Activated CD4-positive, alpha-beta T cell treated with anti-CD3 and anti-CD28 coated beads, Interleukin-10, Interleukin-2, amounts not matched to agents 100 ng/mL and 50 ng/mL, durations not matched to agents 16 hours and 8 hours (primary cell): ENCODE data around the gene ACCS.

Source experiments
- DNase-seq: peaks from one replicate; pipeline ENCODE4 v3.0.0-alpha.2; 2020

ACCS gene

DNA sequence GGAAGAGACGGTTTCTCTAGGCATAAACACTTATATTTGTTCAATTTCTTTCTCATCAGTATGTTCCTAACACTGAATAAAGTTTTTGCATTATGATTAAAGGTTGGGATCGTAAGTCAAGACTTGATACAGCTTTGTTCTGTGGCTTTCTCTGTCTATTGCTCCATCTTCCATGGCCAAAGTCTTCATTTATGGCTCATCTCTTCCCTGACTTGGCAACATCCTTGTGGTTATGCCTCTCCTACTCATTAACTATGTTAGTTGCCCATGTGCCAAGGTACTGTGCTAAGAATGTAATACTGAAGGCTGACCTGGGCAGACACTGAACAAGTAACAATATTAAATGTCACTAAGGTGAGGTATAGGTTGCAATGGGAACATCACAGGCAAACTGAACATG is 19.9 kb upstream of the ACCS start:
- no peak for DNase-seq

DNA sequence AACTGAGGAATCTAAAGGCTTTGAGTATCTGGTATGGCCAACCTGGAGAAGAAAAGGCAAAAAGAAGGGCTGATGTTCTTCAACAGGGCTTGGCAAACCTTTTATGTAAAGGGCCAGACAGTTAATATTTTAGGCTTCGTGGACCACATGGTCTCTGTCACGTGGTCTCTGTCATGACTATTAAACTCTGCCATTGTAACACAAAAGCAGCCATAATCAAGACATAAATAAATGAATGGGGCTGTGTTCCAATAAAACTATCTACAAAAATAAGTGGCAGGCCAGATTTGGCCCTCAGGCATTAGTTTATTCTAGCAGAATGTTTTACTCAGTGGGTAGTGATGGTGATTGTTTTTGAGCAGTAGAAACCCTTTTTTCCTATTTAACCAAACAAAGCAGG is 18.8 kb upstream of the ACCS start:
- no peak for DNase-seq

DNA sequence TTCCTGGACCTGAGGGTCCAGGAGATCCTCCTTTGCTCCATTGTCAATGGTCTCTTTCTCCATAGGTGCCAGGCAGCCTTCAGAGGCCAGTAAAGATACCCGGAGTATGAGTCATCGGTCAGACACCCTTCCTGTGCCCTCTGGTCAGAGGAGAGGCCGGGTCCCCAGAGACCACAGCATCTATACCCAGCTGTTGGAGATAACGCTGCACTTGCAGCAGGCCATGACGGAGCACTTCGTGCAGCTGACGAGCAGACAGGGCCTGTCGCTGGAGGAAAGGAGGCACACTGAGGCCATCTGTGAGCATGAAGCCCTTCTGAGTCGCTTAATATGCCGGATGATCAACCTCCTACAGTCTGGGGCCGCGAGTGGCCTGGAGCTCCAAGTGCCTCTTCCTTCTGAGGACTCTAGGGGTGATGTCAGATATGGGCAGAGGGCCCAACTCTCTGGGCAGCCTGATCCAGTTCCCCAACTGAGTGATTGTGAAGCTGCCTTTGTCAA is 18.1 kb upstream of the ACCS start, which contains the start of gene ACCSL:
ACCSL (plus strand) TSS at position 51 of the 501 bp plus-strand sequence; CDS start at position 107, 56 bp downstream.
- no peak for DNase-seq

DNA sequence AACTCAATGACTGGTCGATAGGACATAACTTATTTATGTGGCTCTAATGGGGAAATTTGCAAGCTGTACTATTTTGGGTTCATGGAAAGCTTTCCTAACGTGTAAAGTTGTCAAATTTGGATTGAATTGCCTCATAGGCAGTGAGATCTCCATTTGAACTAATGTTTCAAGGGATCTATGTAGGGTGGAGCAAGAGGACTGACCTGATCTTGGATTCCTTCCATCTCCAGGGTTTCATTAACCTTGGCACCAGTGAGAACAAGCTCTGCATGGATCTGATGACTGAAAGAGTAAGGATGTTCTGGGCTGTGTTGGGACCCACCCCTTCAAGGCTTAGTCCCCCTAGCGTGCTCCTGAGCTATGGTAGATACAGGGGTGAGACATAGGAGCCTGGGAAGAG is 16.2 kb upstream of the ACCS start:
- DNase-seq = no peak

DNA sequence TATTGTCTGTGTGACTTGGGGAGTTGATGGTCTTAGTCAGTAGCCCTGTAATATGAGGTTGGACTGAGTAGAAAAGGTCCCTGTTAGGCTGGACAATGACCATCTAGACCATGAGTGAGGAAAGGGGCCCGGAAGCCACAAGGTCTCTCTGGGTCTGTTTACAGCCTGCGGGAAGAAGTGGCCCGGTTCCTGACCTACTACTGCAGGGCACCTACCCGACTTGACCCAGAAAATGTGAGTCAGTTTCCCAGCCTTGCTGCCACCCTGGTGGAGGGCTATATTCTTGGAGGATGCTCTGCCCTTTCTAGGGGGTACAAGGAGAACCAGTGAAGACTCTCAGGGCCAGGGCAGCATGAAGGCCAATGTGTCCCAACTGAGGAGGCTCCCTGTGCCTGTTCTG is 14.9 kb upstream of the ACCS start:
- no peak for DNase-seq

DNA sequence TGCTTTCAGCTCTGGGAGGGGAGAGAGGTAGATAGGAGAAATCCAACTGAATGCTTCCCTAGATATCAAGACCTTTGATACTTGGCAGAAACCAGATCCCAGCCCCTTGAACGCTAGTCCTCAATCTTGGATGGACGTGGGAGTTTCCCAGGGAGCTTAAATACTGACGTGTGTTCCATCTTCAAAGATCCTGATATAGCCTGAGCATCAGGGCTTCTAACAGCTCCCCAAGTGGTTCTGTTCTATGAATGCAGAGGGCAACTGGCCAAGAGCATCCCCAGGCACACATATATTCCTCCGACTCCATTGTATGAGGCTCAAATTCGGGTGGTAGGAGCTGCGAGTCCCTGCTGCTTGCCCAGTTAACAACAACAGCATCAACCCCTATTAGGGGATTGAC is 8.7 kb upstream of the ACCS start:
- no peak for DNase-seq

DNA sequence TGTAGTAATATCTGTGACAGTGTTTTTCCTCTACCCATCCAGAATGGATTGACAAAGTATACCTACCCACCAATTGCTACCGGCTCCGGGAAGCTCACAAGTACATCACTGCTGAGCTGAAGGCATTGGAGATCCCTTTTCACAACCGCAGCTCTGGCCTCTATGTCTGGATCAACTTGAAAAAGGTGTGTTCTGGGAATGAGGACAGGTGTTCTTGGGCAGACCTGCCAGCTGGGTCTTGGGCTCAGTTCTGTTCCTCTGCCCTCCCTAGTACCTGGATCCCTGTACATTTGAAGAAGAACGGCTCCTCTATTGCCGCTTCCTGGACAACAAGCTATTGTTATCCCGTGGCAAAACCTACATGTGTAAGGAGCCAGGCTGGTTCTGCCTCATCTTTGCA is 7.8 kb upstream of the ACCS start:
- no peak for DNase-seq

DNA sequence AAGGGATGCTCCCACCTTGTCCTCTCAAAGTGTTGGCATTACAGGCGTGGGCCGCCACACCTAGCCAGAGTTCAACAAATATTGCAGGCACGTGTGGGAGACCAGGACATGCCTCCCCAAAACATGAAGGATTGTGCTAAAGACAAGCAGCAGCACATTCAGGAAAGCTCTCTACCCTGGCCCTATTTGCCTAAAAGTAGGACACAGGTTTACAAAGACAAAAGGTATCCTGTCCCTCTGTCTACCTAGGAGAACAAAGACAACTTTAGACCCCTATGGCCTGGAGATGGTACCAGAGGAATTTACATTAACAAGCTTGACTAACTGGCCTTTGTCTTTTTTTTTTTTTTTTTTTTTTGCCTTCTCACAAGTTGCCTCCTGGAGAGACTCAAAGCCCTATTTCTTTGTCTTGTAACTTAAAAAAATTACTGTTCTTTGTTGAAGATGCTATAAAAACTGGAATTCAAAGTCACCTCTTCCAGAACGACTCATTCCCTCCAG is 859 bp upstream of the ACCS start:
- DNase-seq = no peak

DNA sequence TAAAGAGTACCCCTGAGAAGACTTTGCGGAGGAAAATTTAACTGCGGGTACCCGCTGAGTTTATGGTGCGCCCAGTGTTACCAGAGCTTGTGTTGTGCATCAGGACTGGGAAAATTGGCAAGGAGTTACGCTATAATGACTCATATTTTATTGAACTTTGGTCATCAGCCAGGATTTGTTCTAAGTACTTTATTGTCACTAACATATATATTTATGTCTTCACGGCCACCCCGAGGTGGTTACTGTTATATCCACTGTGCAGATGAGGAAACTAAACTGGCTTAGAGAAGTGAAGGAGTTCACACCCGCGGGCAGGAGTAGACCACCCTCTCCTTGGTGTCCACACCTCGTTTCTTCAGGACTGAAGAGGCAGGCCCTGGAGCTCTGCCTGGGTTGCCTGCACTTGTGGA is 667 bp downstream of the ACCS start:
- DNase-seq = no peak

DNA sequence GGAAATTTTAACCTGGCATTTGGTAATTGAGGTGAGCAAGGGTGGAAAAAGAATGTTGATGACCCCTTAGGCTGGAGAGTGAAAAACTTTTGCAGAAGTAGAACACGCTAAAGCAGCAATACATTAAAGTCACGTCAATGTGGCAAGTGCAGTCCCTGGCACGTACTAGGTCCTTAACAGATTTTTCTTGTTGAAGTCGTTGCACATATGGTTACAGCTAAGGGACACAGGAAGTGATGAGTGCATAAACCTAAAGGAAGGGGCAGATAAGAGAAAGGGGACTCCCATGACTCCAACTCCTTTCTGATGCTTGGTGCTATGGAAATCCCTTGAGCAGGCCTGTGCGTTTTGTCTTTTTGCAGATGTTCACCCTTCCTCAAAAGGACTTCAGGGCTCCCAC is 1.2 kb downstream of the ACCS start:
- DNase-seq = no peak

DNA sequence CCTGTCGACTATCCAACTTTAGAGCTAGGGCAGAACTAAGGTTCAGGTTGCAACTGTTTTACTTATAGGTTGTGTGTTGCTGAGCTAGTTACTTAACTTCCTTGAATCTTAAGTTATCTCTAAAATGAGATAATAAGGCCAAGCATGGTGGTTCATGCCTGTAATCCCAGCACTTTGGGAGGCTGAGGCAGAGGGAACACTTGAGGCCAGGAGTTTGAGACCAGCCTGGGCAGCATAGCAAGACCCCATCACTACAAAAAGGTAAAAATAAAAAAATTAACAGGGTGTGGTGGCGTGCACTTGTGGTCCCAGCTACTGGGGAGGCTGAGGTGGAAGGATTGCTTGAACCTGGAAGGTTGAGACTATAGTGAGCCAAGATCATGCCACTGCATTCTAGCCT is 2.1 kb downstream of the ACCS start:
- no peak for DNase-seq

DNA sequence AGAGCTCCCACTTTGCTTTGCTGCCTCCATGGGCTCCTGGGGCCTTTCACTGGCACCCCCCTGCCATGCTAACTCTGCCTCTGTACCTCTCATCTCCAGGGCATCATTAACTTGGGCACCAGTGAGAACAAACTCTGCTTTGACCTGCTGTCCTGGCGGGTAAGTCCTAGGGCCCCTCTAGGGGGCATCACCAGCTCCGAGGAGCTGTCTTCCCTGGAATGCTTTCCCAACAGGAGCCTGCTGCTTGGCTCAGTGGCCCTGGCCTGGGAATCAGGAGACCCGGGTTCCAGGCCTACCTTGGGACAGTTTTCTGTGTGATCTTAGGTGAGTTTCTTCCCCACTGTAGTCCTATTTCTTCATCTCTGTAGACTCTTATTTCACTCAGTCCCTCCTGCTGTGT is 5.1 kb downstream of the ACCS start:
- DNase-seq = no peak

DNA sequence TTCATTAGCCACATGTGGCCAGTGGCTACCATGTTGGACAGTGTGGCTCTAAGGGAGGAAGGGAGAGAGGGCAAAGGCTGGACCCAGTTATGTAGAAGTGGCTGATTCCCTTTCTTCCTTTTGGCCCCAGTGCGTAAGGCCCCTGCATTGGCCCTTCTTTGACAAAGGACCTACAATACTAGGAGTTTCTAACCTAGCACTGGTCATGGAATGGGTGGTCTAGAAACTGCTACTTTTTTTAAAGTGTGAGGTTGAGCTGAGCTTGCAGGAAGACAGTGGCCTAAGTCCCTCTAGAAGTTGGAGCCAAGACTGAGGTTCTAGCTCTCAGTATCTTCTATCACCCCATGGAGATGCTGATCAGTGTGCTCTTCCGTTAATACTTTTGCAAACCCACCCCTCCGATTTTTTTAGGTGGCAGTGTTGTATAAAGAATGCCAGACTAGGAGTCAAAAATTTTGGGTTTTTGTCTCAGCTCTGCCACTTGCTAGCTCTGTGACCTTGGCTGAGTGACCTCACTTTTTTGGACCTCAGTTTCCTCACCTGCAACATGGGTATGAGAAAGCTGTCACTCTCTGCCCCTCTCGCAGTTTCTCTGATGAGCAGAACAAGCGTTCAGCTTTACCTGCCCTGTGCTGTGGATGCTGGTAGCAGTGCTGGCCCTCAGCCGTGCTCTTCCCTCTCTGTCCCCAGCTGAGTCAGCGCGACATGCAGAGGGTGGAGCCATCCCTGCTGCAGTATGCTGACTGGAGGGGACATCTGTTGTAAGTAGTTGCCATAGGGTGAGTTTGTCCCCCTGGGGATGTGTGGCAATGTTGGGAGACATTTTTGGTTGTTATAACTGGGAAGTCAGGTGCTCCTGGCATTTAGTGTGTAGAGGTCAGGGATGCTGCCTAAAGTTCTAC is 6.9 kb downstream of the ACCS start:
- no peak for DNase-seq

DNA sequence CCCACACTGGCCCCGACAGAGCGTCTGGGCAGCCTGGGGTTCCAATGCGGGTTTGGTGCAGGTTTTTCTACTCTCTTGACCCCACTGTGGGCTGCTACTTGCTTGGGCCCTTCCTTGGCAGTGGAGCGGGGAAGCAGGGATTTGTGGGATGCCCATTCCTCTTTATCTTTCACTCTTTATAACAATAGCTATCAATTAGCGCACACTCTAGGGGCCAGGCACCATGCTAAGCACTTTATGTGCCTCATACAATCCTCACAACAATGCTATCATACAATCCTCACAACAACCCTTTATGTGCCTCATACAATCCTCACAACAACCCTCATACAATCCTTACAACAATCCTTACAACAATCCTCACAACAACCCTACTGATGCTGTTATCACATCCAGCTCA is 12.7 kb downstream of the ACCS start:
- DNase-seq = no peak

DNA sequence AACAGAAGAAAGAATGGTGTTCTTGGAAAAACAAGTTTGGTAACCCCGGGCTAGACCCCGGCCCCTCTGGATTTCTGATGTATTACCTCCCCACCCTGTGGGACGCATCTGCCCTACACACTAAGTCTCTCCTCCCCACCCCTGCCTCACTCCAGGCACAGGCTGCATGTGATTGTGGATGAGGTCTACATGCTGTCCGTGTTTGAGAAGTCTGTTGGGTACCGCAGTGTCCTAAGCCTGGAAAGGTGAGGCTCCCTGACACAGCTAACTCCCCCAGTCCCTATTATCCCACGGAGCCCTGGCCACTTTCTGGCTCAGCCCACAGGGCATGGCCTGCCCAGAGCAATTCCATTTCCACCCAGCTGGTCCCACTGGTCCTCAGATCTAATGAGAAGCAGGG is 13.3 kb downstream of the ACCS start:
- no peak for DNase-seq

DNA sequence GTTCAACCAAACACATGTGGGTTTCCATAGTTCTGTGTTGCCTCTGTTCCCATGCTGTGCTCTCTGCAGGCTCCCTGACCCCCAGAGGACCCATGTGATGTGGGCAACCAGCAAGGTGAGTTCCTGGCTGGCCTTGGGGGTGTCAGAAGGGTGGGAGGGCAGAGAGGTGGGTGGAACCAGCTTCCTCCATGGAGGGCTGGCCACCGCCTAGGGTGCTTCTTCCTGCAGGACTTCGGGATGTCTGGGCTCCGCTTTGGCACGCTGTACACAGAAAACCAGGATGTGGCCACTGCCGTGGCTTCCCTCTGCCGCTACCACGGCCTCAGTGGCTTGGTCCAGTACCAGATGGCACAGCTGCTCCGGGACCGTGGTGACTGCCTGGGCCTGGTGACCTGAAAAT is 14.9 kb downstream of the ACCS start:
- DNase-seq = no peak

DNA sequence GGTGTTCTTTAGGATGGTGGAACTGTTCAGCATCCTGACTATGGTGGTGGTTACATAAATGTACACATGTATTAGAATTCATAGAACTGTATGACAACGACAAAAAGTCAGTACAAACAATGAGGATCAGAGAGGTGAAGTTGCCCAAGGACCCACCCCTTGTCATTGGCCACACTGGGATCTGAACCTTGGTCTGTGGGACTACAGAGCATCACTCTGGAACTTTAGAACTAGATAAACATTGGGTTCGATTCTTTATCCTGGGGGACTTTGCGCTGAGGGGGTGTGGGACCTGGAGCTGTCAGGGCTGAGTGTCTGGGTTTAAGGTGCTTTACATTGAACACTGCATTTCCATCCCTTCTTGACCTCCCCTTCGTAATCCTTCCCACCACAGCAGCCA is 16.6 kb downstream of the ACCS start:
- DNase-seq = no peak

DNA sequence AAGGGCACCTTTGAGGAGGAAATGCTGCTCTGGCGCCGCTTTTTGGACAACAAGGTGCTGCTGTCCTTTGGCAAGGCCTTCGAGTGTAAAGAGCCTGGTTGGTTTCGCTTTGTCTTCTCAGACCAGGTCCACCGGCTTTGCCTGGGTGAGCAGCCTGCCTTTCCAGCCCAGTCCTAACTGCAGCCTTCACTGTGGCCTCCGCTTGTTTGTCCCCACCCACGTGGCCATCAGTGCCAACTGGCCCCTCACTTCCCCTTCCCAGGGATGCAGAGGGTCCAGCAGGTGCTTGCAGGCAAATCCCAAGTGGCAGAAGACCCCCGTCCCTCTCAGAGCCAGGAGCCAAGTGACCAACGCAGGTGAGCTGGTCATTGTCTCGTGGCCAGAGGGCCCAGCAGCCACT is 17.4 kb downstream of the ACCS start:
- DNase-seq = no peak

DNA sequence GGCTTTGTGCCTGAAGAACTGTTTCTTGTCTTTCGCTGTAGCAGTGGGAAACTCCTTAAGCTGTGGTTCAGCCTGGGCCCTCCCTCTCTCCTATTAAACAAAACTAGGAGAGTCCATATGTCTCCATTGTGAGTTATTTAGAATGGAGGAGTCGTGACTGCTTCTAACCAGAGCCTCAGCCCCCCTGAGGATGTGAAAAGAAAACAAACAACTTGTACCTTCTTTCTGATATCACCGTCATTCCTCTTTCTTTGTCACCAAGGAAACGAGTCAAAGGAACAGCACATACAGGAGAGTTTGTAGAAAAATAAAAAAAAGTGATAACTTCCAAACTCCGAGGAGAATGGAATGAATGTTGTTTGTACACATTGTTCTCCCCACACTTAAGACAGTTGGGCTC is 17.8 kb downstream of the ACCS start:
- DNase-seq = no peak

DNA sequence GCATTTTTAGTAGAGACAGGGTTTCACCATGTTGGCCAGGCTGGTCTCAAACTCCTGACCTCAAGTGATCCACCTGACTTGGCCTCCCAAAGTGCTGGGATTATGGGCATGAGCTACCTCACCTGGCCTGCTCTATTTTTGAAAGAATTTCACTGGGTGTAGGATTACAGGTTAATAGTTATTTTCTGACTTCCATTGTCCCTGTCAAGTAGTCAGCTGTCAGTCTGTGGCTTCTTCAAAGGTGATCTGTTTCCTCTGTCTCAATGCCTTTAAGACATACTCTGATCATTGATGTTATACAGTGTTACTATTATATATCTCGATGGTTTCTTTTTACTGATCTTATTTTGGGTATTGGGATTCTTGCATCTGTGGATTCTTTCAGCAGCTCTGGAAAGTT is 19.3 kb downstream of the ACCS start:
- DNase-seq = no peak

DNA sequence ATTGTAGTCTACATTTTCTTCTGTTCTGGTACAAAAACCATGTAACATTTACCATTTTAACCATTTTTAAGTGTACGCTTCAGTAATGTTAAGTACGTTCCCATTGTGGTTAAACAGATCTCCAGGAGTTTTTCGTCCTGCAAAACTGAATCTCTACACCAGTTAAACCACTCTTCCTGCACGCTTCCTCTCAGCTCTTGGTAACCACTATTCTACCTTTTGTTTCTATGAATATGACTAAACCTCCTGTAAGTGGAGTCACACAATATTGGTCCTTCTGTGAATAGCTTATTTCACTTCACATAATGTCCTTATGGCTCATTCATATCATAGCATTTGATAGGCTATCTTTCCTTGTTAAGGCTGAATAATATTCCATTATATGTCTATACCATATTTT is 22.3 kb downstream of the ACCS start:
- DNase-seq = peak; percentile 59

DNA sequence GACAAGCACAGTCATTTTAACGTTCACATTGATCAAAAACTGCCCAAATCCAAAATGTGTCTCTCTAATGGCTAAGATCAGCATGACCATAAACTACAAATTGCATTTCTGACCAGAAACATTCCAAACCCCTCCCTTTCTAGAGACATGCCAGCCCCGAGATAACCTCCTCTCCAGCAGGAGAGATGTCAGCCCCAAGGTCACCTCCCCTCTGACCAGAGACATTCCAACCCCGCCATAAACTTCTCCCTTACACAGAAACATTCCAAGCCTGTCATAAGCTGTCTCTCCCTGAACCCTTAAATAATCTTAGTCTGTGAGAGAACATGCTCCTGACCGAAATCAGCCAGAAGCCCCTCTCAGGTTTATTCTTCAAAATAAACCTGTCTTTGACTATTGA is 22.8 kb downstream of the ACCS start:
- DNase-seq = no peak

DNA sequence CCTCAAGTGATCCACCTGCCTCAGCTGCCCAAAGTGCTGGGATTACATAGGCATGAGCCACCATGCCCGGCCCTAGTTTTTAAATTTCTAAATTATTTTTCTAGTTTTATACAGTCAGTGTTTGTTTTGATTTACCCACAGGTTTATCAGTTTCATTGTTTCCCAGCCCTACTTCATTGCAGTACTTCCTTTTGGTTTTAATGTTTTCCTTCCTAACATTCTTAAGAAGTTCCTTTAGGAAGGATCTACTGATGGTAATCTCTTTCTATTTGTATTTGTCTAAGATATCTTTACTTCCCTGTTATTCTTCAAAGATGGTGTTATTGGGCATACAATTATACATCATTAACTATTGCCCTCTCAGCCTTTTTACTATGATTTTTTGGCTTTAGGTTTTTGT is 24.5 kb downstream of the ACCS start:
- DNase-seq = no peak

DNA sequence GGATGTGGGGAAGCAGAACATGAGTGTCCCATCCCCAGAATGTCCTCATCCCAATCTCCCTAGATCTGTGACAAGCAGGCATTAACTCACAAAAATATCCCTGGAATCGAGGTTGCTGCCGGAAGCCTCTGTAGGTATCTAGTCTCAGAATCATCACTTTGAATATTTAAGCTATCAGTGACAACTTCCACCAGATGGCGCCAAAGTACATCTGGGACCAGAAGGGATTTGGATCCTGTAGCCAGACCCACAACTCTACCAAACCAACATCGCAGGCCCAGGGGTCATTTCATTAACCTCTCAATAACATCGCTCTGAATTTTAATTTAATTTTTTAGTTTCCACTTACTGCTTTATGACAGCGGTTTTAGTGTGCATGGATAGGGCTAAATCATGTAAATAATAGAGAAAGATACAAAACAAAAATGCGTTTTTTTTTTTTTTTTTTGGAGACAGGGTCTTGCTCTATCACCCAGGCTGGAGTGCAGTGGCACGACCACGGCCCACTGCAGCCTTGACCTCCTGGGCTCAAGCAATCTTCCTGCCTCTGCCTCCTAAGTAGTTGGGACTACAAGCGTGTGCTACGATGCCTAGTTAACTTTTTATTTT is 28.3 kb downstream of the ACCS start:
- DNase-seq = peak; percentile 86
